ENCODE results near the gene DHFR2. TPM values are rescaled to one million over a fixed set of nuclear protein-coding genes. Genes with fewer than 3 reads are reported as not detected.
"Not testable (repeated sequence)": the region's sequence is repeated elsewhere in the genome, so short reads cannot be mapped to it uniquely, and the experiment has no call there.

The DHFR2 gene
- total and polyA plus RNA-seq, 4 donors = 2.3 to 3.9 (median 2.5) TPM

- TF ChIP-seq CTCF (IDR thresholded peaks at IDR 0.05; ENCODE audit: low read depth, low read length, missing input control) (no peak), TAF1 (conservative IDR thresholded peaks at IDR 0.05) (no peak)
- H3K36me3 ChIP-seq (ENCODE audit: control insufficient read depth in 4 of 4, insufficient read depth in 3 of 4, low read depth in 1 of 4, low read length in 3 of 4) = peaks cover 2 to 18% (median 8%) of the 10 kb centered on the region in 4 donors
- no peaks in the 10 kb centered on the region for H3K4me1 ChIP-seq (ENCODE audit: control insufficient read depth in 4 of 4, insufficient read depth in 4 of 4, low read length in 3 of 4)
These were observed 48.1 kb upstream of the DHFR2 start for GRCh38 chr3:94110854-94111253.

GRCh38 chr3:94110232-94110631, 47.5 kb upstream of the DHFR2 start:
- not testable (repeated sequence) for H3K4me3 ChIP-seq (ENCODE audit: low read depth in 1 of 3, low read length in 3 of 3); H3K4me1 ChIP-seq (ENCODE audit: control insufficient read depth in 4 of 4, insufficient read depth in 4 of 4, low read length in 3 of 4); H3K9me3 ChIP-seq (ENCODE audit: control insufficient read depth in 4 of 4, low read length in 3 of 4); DNase-seq (ENCODE audit: low spot score); H3K9ac ChIP-seq (ENCODE audit: low read depth in 1 of 2, low read length in 2 of 2); H3K27me3 ChIP-seq (ENCODE audit: control insufficient read depth in 4 of 4, insufficient read depth in 4 of 4, low read length in 3 of 4); H3K27ac ChIP-seq (ENCODE audit: low read depth in 1 of 2, low read length in 2 of 2)
- peaks cover 3 to 18% (median 8%) of the 10 kb centered on the region in 4 donors for H3K36me3 ChIP-seq (ENCODE audit: control insufficient read depth in 4 of 4, insufficient read depth in 3 of 4, low read depth in 1 of 4, low read length in 3 of 4)

More at GRCh38 chr3:94110854-94111253, 48.1 kb upstream of the DHFR2 start:
- no peak overlapping the region for H3K9ac ChIP-seq (ENCODE audit: low read depth in 1 of 2, low read length in 2 of 2)
- H3K4me3 ChIP-seq (ENCODE audit: low read depth in 1 of 3, low read length in 3 of 3) = no peak overlapping the region
- H3K27me3 ChIP-seq (ENCODE audit: control insufficient read depth in 4 of 4, insufficient read depth in 4 of 4, low read length in 3 of 4) = no peaks in the 10 kb centered on the region
- no peaks in the 10 kb centered on the region for H3K9me3 ChIP-seq (ENCODE audit: control insufficient read depth in 4 of 4, low read length in 3 of 4)
- H3K27ac ChIP-seq (ENCODE audit: low read depth in 1 of 2, low read length in 2 of 2) = no peak overlapping the region
- no peak for DNase-seq (ENCODE audit: low spot score)

- Histone ChIP-seq H3K27me3 (ENCODE audit: control insufficient read depth in 4 of 4, insufficient read depth in 4 of 4, low read length in 3 of 4) (no peaks in the 10 kb centered on the region), H3K9ac (ENCODE audit: low read depth in 1 of 2, low read length in 2 of 2) (no peak overlapping the region), H3K27ac (ENCODE audit: low read depth in 1 of 2, low read length in 2 of 2) (no peak overlapping the region), H3K36me3 (ENCODE audit: control insufficient read depth in 4 of 4, insufficient read depth in 3 of 4, low read depth in 1 of 4, low read length in 3 of 4) (peaks cover 0 to 12% (median 4%) of the 10 kb centered on the region in 4 donors), H3K4me1 (ENCODE audit: control insufficient read depth in 4 of 4, insufficient read depth in 4 of 4, low read length in 3 of 4) (no peaks in the 10 kb centered on the region), H3K9me3 (ENCODE audit: control insufficient read depth in 4 of 4, low read length in 3 of 4) (no peaks in the 10 kb centered on the region), H3K4me3 (ENCODE audit: low read depth in 1 of 3, low read length in 3 of 3) (no peak overlapping the region)
- TF ChIP-seq MAX (IDR thresholded peaks at IDR 0.05) (no peak), CTCF (IDR thresholded peaks at IDR 0.05; ENCODE audit: low read depth, low read length, missing input control) (no peak), RAD21 (IDR thresholded peaks at IDR 0.05) (no peak), TAF1 (conservative IDR thresholded peaks at IDR 0.05) (no peak)
- 84% methylated on average over 5 of the region's 5 CpGs for WGBS
- no peak for DNase-seq (ENCODE audit: low spot score)
These were observed 43.6 kb upstream of the DHFR2 start for GRCh38 chr3:94106268-94106667.

GRCh38 chr3:94101860-94102259, 39.1 kb upstream of the DHFR2 start:
- H3K27ac ChIP-seq (ENCODE audit: low read depth in 1 of 2, low read length in 2 of 2) = no peak overlapping the region
- H3K36me3 ChIP-seq (ENCODE audit: control insufficient read depth in 4 of 4, insufficient read depth in 3 of 4, low read depth in 1 of 4, low read length in 3 of 4) = peaks cover 4 to 14% (median 10%) of the 10 kb centered on the region in 4 donors
- H3K9me3 ChIP-seq (ENCODE audit: control insufficient read depth in 4 of 4, low read length in 3 of 4) = no peaks in the 10 kb centered on the region
- H3K9ac ChIP-seq (ENCODE audit: low read depth in 1 of 2, low read length in 2 of 2) = no peak overlapping the region
- no peak for DNase-seq (ENCODE audit: low spot score)
- WGBS = 79% methylated on average over 4 of the region's 4 CpGs
- H3K4me1 ChIP-seq (ENCODE audit: control insufficient read depth in 4 of 4, insufficient read depth in 4 of 4, low read length in 3 of 4) = no peaks in the 10 kb centered on the region
- H3K27me3 ChIP-seq (ENCODE audit: control insufficient read depth in 4 of 4, insufficient read depth in 4 of 4, low read length in 3 of 4) = no peaks in the 10 kb centered on the region
- no peak overlapping the region for H3K4me3 ChIP-seq (ENCODE audit: low read depth in 1 of 3, low read length in 3 of 3)
- TF ChIP-seq JUND (IDR thresholded peaks at IDR 0.05) (no peak), YY1 (IDR thresholded peaks at IDR 0.05) (no peak), ATF3 (IDR thresholded peaks at IDR 0.05) (no peak), EGR1 (IDR thresholded peaks at IDR 0.05; ENCODE audit: low read depth in 2 of 2) (no peak), HNF4A (conservative IDR thresholded peaks at IDR 0.05) (no peak), HNF4G (IDR thresholded peaks at IDR 0.05) (no peak), FOXA1 (IDR thresholded peaks at IDR 0.05) (no peak), SP1 (IDR thresholded peaks at IDR 0.05) (no peak), TAF1 (conservative IDR thresholded peaks at IDR 0.05) (no peak), FOXA2 (IDR thresholded peaks at IDR 0.05) (no peak), MAX (IDR thresholded peaks at IDR 0.05) (no peak), REST (IDR thresholded peaks at IDR 0.05) (no peak)

Data from liver (tissue), 9 donors.